ENCODE data around the gene WNK2.

Gene WNK2

GRCh38 chr9:93295456-93296076 is 111.6 kb downstream of the WNK2 start:
- TF ChIP-seq GATA1 (IDR thresholded peaks at IDR 0.05; ENCODE audit: low read depth, low read length) (no peak), POLR2A (IDR thresholded peaks at IDR 0.05; ENCODE audit: low read length) (no peak)
- DNase-seq = no peak

- TF ChIP-seq GATA1 (IDR thresholded peaks at IDR 0.05; ENCODE audit: low read depth, low read length) (no peak), POLR2A (IDR thresholded peaks at IDR 0.05; ENCODE audit: low read length) (no peak)
- DNase-seq = no peak
Measured at GRCh38 chr9:93296889-93297480, 113.0 kb downstream of the WNK2 start.

GRCh38 chr9:93297659-93298497 is 113.9 kb downstream of the WNK2 start:
- TF ChIP-seq GATA1 (IDR thresholded peaks at IDR 0.05; ENCODE audit: low read depth, low read length) (no peak), POLR2A (IDR thresholded peaks at IDR 0.05; ENCODE audit: low read length) (no peak)
- no peak for DNase-seq

GRCh38 chr9:93298498-93299417 is 114.8 kb downstream of the WNK2 start:
- TF ChIP-seq POLR2A (IDR thresholded peaks at IDR 0.05; ENCODE audit: low read length) (no peak), GATA1 (IDR thresholded peaks at IDR 0.05; ENCODE audit: low read depth, low read length) (no peak)
- no peak for DNase-seq

- TF ChIP-seq GATA1 (IDR thresholded peaks at IDR 0.05; ENCODE audit: low read depth, low read length) = no peak
- no peak for TF ChIP-seq POLR2A (IDR thresholded peaks at IDR 0.05; ENCODE audit: low read length)
- DNase-seq = no peak
Measured at GRCh38 chr9:93299418-93300174, 115.7 kb downstream of the WNK2 start.

GRCh38 chr9:93300175-93300572 is 116.2 kb downstream of the WNK2 start:
- DNase-seq = no peak
- TF ChIP-seq POLR2A (IDR thresholded peaks at IDR 0.05; ENCODE audit: low read length) (no peak), GATA1 (IDR thresholded peaks at IDR 0.05; ENCODE audit: low read depth, low read length) (no peak)

GRCh38 chr9:93300585-93301081 is 116.7 kb downstream of the WNK2 start:
- no peak for DNase-seq
- no peak for TF ChIP-seq GATA1 (IDR thresholded peaks at IDR 0.05; ENCODE audit: low read depth, low read length)
- TF ChIP-seq POLR2A (IDR thresholded peaks at IDR 0.05; ENCODE audit: low read length) = no peak

- TF ChIP-seq GATA1 (IDR thresholded peaks at IDR 0.05; ENCODE audit: low read depth, low read length) (no peak), POLR2A (IDR thresholded peaks at IDR 0.05; ENCODE audit: low read length) (no peak)
- no peak for DNase-seq
Measured at GRCh38 chr9:93301291-93301811, 117.4 kb downstream of the WNK2 start.

GRCh38 chr9:93301911-93302541 is 118.1 kb downstream of the WNK2 start:
- TF ChIP-seq GATA1 (IDR thresholded peaks at IDR 0.05; ENCODE audit: low read depth, low read length) (no peak), POLR2A (IDR thresholded peaks at IDR 0.05; ENCODE audit: low read length) (no peak)
- no peak for DNase-seq

GRCh38 chr9:93302586-93303257 is 118.8 kb downstream of the WNK2 start:
- peak; percentile 55 to 65 for DNase-seq
- no peak for TF ChIP-seq GATA1 (IDR thresholded peaks at IDR 0.05; ENCODE audit: low read depth, low read length)
- TF ChIP-seq POLR2A (IDR thresholded peaks at IDR 0.05; ENCODE audit: low read length) = no peak

GRCh38 chr9:93303258-93303771 is 119.4 kb downstream of the WNK2 start:
- no peak for DNase-seq
- TF ChIP-seq GATA1 (IDR thresholded peaks at IDR 0.05; ENCODE audit: low read depth, low read length) (no peak), POLR2A (IDR thresholded peaks at IDR 0.05; ENCODE audit: low read length) (no peak)
